Uterus (tissue), 2 donors: Measurements from ENCODE around the gene RBM26.

Source experiments
- POLR2A ChIP-seq, 2 donors: fragments of 450-650 bp; IDR thresholded peaks; one replicate each; pipeline ENCODE4 v1.6.1; 2016; ENCODE audit warnings: antibody characterized with exemption in 2 of 2, mild to moderate bottlenecking in 1 of 2, moderate library complexity in 1 of 2
- TF ChIP-seq, protein P1 (sequence below), 4 experiments: fragments of 200-600 bp in 2 of 4; fragments of 450-650 bp in 2 of 4; sonication (generic) in 2 of 4; IDR thresholded peaks; one replicate each; pipeline ENCODE4 v1.5.1; 2016 to 2019; ENCODE audit warnings: antibody characterized with exemption in 4 of 4, mild to moderate bottlenecking in 2 of 4, moderate library complexity in 1 of 4

DNA sequence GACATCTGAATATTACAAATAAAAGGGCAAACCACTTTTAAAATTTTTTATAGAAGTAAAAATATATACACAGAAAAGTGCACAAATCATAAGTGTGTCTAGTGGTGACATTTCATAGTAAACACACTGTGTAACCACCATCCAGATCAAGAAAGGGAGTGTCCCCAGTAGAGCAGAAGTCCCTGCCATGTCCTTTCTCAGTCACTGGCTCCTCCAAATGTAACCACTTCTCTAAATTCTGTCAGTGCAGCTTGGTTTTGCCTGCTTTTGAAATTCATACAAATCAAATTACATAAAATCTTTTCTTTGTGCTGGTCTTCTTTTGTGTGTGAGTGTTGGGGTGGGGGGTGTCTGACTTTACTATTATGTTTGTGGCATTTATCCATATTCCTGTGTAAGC lies 116.5 kb downstream of the RBM26 start:
- TF ChIP-seq POLR2A (IDR thresholded peaks at IDR 0.05), result no peak
- TF ChIP-seq, protein P1, sequence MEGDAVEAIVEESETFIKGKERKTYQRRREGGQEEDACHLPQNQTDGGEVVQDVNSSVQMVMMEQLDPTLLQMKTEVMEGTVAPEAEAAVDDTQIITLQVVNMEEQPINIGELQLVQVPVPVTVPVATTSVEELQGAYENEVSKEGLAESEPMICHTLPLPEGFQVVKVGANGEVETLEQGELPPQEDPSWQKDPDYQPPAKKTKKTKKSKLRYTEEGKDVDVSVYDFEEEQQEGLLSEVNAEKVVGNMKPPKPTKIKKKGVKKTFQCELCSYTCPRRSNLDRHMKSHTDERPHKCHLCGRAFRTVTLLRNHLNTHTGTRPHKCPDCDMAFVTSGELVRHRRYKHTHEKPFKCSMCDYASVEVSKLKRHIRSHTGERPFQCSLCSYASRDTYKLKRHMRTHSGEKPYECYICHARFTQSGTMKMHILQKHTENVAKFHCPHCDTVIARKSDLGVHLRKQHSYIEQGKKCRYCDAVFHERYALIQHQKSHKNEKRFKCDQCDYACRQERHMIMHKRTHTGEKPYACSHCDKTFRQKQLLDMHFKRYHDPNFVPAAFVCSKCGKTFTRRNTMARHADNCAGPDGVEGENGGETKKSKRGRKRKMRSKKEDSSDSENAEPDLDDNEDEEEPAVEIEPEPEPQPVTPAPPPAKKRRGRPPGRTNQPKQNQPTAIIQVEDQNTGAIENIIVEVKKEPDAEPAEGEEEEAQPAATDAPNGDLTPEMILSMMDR (IDR thresholded peaks at IDR 0.05), result no peak
